NCI-H748 (cell line): ENCODE results near the gene SHLD1.
A peak's percentile ranks its signal among the peaks of the same experiment; 100 is the strongest.
"Not testable (repeated sequence)": the region's sequence is repeated elsewhere in the genome, so short reads cannot be mapped to it uniquely, and the experiment has no call there.

ENCODE experiments used
- DNase-seq: peaks from one replicate; lab custom pipeline; 2025; ENCODE audit not compliant: unreplicated experiment; lab: John Stamatoyannopoulos, UW

The SHLD1 gene, protein sequence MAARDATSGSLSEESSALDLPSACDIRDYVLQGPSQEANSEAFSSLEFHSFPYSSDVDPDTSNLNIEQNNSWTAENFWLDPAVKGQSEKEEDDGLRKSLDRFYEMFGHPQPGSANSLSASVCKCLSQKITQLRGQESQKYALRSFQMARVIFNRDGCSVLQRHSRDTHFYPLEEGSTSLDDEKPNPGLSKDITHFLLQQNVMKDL

DNA sequence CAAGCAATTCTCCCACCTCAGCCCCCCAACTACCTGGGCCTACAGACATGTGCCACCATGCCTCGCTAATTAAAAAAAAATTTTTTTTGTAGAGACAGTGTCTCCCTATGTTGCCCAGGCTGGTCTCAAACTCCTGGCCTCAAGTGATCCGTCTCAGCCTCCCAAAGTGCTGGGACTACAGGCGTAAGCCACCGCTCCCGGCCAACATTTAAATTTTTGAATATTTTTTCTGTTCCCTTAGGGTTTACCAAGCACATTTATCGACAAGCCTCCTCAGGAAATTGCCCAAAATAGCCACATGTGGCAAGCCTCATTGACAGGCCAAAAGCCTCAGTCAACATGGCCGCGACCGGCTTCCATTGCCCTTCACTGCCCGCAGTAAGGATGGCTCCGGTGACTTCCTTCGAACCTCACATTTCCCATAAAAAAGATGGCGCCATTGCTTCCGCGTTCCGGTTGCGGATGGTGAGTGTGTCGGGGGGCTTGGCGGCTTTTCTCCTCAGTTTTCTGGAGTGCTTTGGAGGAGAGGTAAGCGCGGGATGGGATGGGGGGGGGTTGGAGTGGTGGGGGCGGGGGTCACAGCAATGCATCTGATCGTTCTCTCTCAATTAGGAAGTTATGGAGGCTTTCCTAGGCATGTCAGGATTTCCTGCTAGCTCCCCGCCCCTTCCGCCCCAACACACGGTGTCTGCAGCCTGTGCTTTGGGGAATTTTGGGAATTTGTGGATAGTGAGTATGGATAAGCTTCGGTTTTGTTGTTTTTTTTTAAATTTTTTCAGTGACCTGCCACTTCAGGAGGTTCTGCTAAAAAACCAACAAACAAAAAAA, at the start of gene SHLD1:
TSS of gene SHLD1 (plus strand) at position 450 of the 828 bp plus-strand sequence. CDS start 22,465 bp downstream, outside the sequence.
- DNase-seq, result peak; percentile 98

DNA sequence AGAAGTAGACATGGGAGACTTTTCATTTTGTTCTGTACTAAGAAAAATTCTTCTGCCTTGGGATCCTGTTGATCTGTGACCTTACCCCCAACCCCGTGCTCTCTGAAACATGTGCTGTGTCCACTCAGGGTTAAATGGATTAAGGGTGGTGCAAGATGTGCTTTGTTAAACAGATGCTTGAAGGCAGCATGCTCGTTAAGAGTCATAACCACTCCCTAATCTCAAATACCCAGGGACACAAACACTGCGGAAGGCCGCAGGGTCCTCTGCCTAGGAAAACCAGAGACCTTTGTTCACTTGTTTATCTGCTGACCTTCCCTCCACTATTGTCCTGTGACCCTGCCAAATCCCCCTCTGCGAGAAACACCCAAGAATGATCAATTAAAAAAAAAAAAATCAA, 47.9 kb upstream of the SHLD1 start:
- DNase-seq, result not testable (repeated sequence)

DNA sequence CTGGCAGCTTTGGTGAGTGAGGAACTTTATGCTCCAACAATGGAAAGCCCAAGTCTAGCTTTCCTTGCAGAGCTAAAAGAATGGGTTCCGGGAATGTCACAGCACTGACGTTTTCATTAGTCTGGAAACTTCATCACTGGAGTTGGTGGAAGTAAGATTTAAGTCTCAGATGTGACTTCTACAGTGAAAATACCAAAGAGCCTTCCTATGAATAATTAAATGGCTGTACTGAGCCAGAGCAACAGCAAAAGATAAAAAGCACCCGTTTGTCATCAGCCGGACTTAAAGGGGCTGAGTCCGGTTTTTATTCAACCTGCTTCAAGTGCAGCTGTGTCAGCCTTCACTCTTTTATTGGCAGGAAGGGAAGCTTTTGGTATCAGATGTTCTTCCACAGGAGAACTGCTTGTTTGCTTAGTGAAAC, 46.5 kb upstream of the SHLD1 start:
- DNase-seq, result peak; percentile 59

DNA sequence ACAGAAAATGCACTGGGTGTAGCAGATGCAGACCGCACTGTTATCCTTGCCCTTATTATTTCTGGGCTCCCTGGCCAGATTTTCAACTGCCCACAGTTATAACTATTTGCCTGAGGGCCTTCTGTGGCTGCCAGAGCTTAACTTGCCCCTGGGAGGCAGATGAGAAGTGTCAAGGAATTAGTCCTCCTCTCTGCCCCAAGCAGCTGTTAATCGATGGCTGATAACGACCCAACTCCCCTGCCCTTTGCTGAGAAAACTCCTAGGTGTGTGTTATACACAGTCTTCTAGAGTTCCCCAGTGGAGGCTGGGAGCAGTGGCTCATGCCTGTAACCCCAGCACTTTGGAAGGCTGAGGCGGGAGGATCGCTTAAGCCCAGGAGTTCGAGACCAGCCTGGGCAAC, 44.4 kb upstream of the SHLD1 start:
- no peak for DNase-seq

DNA sequence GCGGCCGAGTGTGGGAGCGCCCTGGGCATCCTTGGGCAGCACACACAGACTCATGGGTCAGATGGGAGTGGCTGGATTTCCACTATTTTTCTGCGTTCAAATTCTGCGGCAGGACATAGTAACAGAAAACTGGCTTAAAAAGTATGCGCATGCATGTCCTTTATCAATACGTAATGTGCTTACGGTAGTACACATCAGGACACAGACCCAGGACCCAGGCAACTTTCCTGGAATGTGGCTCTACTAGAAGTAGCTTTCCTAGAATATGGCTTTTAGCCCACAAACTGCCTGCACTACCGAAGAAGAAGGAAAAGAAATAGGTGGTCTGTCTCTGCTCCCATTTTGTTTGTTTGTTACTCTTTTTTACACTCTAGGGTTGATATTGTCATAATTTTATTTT, 43.4 kb upstream of the SHLD1 start:
- DNase-seq, result no peak

DNA sequence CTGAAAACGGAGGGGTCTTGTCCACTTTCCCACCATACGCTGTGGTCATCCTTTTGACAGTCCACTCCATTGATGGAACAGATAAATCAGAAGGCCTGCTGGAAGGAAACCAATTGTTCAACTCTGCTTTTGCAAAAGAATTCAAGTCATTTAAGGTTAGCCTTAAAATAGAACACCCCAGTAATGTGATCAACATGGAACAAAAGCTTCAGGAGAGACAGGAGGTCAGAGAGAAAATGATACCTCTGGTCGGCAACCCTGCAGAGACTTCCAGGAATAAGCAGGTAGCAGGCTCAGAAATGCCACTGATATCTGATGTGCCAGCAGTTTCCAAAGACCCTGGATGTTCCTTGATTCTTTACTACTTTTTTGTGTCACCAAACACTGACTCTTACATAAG, 39.6 kb upstream of the SHLD1 start:
- no peak for DNase-seq

DNA sequence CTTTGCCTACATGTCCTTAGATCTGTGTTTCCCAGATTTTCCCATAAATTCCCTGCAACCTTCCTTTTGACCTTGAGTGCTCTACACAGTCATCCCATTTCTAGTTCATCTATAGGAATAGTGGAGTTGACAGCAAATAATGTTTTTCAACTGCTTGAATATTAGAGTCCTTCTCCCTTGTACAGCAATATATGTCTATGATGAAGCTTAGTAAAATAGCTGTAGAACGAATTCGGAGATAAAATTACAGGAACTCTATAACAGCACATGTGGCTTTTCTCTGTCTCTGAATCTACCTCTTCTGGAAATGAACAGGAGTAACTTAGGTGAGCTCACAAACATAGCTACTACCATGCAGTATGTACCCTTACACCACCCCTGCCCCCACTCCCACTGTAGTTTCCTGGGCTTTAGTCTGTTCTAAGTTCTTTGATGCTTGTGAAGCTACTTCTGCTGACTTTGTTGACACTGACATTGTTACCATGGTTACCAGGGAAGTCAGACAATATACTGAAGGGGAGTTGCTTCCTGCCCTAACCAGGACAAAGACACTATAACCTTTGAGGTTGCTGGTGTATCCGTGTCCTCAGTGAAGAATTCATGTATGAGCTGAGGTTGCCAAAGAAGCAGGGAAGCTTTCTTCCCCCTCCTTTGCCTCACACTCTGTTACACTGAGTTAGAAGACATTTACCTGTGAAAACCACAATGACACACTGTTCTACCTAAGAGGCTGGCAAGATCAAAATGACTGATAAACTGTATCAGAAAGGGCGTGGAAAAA, 35.8 kb upstream of the SHLD1 start:
- DNase-seq, result peak; percentile 74

DNA sequence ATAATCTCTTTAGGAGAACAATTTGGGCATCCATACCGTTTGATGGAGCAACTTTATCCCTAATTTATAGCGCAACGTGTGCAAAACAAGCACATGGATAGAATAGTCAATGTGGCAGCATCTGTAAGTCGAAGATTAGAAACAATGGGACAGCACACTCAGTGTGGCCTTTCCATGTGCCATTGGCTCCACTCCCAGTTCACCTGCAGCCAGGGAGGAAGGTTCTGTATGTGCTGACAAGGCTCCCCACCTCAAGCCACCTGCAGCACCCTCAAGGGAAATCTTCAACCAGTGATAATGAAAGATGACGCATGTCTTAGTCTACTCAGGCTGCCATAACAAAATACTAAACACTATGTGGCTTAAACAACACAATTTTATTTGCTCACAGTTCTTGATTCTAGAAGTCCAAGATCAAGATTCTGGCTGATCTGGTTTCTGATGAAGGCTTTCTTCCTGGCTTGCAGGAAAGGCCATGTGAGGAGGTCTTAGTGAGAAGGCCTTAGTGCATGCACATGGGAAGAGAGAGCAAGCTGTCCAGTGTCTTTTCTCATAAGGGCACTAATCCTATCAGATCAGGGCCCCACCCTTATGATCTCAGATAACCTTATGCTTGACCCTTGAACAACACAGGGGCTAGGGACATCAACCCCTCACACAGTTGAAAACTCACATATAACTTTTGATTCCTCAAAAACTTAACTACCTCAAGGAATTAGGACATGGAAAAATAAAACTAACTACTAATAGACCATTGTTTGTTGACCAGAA, 34.9 kb upstream of the SHLD1 start:
- no peak for DNase-seq

DNA sequence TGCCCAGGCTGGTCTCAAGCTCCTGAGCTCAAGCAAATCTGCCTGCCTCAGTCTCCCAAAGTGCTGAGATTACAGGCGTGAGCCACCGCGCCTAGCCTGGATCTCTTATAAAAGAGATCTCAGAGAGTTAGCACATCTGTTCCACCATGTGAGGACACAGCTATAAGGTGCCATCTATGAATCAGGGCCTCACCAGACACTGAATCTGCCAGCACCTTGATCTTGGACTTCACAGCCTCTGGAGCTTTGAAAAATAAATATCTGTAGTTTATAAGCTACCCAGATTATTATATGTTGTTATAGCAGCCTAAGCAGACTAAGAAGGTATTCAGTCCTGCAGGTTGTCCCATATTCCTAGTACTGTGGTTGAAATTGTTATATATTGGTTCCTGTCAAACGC, 33.2 kb upstream of the SHLD1 start:
- DNase-seq, result no peak

DNA sequence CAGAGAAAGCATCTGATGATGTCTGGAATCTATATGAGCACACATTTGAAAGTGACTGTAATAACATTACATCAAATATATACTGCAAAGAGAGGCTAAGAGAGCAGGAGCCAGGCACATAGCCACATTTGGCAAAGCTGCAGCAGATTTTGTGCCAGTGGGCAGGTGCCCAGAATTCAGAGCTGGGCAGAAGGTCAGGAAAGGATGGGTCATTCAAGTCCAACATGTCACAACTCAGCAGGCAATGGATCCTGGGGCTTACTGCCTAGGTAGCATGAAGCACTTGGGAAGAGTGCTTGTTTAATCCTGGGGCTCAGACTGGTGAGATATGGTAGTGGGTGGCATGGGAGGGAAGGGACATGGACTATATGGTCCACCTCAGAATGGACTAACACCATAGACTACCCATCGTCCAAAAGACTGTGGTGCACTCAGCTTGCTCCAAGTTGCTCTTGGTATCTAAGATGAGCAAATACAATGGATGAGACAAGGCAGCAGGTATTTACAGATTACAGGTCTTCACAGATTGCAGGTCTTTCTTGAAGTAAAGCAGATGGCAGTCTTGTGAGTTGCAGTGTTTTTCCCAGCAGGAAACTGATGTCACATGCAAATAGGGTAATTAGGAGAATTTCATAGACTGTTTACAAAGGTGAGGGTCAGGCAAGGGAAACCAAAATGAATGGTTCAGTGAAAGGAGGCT, 31.2 kb upstream of the SHLD1 start:
- no peak for DNase-seq

DNA sequence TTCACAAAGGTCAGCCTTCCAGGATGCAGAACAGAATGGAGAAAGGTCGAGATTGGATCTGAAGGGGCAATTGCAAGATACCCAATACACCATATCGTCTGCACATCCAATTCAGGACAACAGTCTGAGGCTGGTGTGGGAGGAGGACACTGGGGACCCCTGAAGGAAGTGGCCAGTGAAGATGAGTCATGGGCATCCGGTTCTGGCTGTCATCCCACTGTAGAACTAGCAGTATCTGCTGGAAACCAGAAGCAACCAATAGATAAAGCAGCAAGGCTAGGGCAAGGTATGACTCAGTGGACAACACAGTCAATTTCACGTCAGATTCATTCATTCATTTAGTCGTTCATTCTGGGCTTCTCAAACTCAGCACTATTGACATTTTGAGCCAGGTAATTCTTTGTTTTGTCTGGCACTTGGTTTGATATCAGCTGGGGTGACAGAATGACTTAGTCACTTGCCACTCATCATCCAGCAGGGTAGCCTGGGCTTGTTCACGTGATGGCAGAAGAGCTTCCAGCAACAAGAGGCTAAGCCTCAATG, 30.3 kb upstream of the SHLD1 start:
- DNase-seq, result no peak

DNA sequence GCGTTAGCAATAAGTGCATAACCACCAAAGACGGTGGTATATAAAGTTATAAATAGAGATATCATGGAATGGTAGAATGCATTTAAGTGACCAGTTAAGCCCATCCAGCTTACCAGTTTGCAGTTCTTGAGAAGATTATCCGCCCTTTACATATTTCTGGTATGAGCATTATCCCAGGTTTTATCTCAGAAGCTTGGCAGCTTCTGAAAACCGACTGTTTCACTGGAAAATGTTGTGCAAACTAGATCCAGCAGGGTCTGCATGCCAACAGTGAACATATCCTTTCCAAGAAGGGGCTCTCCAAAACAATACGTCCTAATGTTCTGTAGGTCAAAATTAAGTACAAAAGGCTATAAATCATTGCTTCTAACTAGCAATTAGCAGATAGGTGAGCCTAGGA, 29.5 kb upstream of the SHLD1 start:
- no peak for DNase-seq

DNA sequence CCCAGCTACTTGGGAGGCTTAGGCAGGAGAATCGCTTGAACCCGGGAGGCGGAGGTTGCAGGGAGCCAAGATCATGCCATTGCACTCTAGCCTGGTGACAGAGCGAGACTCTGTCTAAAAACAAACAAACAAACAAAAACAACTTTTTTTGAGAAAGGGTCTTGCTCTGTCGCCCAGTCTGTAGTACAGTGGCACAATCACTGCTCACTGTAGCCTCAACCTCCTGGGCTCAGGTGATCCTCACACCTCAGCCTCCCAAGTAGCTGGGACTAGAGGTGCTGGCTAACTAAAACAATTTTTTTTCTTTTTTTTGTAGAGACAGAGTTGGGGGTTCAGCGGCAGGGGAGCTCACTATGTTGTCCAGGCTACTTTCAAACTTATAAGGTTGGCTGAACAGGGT, 28.8 kb upstream of the SHLD1 start:
- DNase-seq, result not testable (repeated sequence)

DNA sequence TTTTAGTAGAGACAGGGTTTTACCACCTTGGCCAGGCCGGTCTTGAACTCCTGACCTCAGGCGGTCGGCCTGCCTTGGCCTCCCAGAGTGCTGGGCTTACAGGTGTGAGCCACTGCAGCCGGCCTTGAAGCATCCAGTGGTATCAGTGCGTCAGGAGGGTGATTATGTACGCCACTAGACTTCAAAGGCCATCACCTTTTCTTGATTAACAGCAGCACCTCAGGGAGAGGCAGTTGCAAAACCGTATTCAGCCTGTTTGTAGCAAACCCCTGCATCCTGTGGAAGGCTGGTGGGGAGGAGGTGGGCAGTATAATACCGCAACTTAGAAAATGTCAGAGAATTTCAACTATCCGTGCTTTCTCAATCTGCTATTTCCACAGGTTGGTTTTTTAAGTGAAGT, 27.3 kb upstream of the SHLD1 start:
- DNase-seq, result no peak

DNA sequence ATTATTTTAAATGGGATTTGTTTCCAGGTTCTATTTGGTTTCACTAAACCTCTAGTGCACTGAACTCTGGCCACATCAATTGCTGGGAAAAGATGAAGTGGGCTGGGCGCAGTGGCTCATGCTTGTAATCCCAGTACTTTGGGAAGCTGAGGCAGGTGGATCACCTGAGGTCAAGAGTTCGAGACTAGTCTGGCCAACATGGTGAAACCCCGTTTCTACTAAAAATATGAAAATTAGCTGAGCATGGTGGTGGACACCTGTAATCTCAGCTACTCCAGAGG, 25.1 kb upstream of the SHLD1 start:
- DNase-seq, result not testable (repeated sequence)

DNA sequence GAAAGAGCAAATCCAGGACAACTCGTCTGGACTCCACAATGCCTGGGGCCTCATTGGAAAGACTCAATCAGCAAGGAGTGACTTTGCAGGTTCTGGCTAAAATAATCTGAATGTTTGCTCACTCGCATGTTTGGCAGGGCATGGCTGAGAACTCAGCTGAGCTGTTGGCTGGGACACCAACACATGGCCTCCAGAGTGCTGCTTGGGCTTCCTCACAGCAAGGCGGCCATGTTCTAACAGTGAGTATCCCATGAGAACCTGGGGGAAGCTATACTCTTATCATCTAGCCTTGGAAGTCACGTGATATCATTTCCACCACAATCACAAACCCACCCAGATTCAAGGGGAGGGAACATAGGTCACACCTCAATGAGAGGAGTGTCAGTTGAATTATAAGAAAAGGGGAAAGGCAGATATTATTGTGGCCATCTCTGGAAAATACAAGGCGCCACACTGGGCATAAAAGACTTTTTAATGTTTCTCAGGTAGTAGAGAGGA, 23.1 kb upstream of the SHLD1 start:
- DNase-seq, result no peak

DNA sequence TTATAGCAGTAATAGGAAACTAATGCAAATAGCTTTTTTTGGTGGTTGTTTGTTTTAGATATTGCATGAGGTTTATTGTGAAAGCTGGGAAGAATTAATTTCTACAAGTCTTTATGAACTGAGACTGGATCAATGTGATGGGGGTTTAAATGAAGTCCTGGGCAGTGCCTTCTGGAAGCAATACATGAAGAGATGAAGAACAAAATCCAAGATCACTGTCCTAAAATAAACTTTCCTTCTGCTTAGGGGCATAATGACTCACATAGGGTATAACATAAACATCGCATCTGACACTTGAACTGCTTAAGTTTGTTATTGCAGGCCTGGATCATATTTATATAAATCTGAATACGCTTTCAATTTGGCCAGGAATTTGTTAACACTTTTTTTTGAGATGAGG, 20.9 kb upstream of the SHLD1 start:
- DNase-seq, result no peak

DNA sequence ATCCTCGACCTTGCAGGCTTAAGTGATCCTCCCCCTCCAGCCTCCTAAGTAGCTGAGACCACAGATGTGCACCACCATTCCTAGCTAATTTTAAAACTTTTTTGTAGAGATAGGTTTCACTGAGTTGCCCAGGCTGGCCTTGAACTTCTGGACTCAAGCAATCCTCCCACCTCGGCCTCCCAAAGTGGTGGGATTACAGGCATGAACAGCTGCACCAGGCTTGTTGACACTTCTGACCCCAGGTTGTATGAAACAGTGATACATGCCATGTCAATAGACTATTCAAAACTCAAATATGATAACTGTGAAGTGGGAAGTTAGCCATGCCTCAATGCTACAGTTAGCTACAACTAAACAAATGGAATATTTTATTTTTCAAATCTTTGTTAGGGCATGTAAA, 20.1 kb upstream of the SHLD1 start:
- no peak for DNase-seq

DNA sequence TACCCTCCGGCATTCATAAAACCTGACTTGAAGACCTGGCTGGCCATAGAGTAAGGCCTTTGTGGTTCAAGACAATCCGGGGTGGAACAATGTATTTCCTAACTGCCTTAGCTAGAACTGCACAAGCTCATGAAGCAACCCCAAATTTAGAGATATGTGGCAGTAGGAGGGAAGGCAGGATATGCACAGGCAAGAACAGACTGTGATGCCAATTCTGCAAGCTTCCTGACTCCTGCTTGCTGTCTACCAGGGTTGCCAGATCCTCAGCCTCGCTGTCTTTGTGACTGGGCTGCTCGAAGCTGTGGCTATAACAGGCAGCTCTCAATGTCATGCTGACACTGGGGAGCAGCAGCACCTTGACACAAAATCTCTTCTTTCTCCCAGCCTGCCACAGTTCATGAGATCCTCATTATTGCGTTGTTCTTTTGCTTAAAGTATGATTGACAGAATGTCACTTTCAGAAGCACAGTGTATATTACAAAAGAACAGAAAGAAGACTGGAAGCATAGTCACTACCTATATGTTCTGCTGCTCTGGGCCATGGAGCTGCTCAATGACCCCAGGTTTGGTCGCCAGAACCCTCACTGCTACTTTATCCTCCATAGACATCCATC, 18.3 kb upstream of the SHLD1 start:
- no peak for DNase-seq

DNA sequence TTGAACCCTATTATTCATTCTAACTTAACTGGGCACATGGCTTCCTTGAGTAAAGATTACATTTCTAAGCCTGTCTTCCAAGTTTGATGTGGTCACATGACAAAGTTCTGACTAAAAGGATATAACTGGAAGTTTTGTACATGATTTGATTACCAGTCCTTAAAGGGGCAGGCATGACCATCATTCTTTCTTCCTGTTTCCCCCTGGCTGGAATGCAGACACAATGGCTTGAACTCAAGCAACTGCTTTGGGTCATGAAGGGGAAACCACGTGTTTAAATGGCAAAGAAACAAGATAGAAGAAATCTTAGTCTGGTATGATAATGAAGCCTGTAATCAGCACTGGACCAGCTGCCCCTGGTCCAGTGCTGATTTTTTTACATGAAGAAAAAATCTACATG, 15.6 kb upstream of the SHLD1 start:
- DNase-seq, result no peak
